Measurements from ENCODE around the gene RPL27A.
A peak's percentile ranks its signal among the peaks of the same experiment; 100 is the strongest.
"Not testable (repeated sequence)": the region's sequence is repeated elsewhere in the genome, so short reads cannot be mapped to it uniquely, and the experiment has no call there.

RPL27A gene

DNA sequence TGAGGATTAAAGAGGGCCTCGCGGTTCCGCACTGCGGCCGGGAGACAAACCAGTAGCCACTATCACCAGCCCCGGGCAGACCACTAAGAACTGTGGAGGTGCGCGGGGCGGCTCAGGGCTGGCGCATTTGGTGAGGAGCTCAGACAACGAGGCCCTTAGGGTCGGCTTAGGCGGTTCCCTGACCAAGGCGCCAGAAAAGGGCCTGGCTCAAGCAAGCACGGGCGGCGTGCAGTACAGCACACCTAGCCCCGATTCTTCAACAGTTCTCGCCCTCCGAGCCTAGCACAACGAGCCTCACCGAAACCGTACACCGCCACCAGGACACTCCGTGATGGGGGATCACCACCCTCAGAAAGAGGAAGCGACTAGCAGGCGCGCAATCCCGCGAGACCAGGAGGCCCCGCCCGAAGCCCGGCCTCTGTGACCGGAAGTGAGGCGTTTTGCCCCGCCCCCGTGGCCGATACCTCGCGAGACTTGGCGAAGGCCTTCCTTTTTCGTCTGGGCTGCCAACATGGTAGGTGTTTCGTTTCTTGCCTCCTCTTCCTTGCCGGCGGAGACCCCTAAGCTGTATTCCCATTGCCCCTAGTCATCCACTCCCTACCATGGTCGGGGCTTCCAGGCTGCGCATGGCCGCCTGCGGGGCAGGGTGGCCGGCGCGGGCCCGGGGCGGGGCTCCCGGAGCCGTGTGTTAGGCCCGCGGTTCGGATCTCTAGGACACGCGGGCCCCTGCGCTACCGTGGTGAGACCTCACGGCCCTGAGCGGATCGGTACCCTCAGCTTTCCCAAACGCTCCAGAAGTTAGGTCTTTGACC lies at the start of gene RPL27A, which contains the start of gene TRIM66:
RPL27A (plus strand) TSS at position 490 of the 812 bp plus-strand sequence; CDS start at position 512, 22 bp downstream.
TRIM66 (minus strand) TSS at position 363 of the 812 bp plus-strand sequence. CDS start 10,391 bp downstream, outside the sequence.
- DNase-seq = peak; percentile 97

DNA sequence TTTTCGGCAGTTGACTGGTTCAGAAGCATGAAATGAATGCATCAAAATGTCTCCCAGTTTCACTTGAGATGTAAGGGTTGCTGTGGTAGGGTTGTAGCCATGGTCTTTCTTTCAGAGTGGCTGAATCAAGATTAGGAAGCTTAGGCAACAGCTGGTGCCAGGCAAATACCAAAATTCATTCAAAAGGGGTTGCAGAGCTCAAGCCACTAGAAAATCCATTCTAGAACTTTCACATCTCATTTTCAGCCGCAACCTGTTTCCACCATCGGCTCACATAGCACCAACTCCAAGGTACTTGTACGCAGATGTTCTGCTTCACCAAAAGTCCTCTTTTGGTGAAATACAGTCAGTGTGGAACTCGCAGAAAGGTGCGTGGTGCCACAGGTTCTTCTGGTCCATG lies 48.1 kb upstream of the RPL27A start:
- no peak for DNase-seq

DNA sequence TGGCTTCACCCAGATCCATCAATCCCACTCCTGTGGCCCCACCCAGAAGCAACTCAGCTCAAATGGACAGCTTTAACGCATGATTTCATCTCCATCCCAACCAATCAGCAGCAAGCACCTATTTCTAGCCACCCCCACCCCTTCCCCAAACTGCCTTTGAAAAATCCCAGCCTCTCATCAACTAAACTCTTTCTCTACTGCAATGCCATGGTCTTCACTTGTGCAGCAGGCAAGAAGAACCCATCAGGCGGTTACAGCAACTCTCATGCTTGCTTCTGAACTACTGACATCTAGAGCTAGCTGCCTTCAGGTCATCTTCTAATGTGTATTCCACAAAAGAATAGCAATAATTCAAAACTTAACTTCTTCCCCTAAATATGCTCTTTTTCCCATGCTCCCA lies 46.5 kb upstream of the RPL27A start:
- DNase-seq = no peak

DNA sequence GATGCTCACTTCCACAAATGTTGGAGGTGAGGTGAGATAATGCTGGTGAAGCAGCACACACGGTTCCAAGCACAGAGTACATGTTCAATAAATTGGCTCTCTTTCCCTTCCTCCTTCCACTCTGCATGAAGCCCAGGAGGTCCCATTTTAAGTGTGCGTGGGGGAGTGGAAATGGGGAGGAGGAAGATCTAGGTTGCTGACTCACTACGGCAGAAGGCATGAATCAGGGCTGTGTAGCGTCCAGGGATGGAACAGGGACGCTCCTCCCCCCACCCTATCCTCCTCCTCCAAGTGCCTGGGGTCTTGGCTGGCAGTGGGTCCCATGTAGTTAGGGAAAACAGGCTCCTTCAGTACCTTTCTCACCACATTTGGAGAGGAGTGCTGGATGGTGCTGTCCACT lies 44.3 kb upstream of the RPL27A start:
- peak; percentile 55 for DNase-seq

DNA sequence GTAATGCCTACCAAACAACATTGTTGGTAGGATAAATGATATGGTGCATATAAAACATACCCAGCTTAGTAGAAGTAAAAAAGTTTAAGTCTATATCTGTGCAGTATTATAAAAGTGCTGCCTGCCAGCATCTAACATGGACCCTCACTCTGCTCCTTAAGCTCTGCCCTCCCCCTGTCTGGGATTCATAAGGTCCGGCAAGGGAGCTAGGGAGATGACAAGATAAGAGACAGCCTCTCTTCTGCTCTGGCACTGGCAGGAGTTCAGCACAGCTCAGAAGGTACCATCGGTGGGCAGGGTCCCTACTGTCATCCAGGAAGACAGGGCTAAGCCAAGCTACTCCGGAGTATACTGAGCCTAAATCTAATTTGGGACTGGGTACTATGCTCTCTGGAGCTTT lies 42.9 kb upstream of the RPL27A start:
- no peak for DNase-seq

DNA sequence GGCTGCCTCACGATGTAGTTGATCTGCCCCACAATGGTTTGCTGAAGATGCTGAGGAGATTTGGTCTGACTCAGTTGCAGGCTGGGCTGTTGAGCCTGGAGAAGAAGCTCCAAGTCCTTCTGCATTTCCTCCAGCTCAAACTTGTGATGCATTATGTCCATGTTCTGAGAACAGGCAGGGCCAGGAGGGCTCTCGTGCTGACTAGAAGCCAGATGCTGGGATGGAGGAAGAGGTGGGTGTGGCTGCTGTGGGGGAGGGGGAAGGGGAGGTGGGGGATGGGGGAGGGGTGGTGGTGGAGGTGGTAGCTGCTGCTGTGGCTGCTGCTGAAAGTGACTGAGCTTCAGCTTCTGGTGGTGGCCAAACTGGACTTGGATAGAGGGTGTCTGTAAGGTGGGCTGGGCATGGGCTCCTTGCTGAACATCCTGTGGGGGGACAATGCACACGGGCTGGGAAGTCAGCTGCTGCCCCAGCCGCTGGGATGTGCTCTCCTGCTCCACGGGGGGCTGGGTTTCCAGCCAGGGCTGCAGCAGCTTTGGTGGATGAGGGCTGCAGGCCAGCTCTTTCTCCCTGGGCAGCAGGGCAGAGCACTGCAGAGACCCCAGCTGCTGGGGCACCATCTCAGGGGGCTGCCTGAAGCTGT lies 42.2 kb upstream of the RPL27A start:
- DNase-seq = no peak

DNA sequence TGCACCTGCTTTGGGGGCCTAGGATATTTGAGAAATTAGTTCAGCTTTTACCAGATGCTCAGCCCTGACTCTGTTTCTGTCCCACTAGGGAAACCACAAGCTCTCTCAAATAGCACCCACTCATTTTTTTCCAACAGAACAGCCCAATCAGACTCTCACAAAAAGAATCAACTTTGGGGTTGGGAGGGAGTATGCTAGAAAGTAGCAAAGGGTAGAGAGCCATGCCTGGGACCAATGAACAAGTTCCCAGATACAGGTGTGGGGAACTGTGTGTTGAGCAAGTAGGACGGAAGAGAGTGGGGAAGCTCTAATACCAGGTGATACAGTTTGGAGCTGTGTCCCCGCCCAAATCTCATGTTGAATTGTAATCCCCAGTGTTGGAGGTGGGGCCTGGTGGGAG lies 41.3 kb upstream of the RPL27A start:
- DNase-seq = no peak

DNA sequence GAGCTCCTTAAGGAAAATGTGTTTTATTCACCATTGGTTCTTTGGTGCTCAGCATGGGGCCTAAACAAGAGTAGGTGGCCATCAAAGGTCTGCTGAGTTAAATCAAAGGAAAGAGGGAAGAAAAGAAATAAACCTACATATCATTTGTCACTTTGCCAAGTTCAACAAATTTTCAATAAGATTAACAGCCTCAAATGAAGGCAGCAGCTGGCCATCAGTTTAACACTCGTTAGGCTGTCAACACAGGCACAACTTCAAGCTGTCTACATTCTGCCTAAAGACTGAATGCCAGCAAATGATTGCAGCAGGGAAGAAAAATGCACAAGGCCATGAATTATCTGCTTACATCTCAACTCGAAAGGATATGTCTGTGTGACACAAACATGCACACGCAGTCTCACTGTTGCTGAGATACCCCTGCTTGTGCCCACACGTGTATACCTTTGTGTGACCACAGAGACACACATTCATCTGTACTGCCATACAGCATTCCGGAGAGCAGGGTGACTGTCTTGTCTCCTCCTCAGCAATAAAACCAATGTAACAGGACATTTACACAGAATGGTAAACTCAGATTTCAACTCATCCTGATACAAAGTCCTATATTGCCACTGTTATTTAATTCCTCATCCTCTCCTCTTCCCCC lies 40.3 kb upstream of the RPL27A start:
- peak; percentile 42 for DNase-seq

DNA sequence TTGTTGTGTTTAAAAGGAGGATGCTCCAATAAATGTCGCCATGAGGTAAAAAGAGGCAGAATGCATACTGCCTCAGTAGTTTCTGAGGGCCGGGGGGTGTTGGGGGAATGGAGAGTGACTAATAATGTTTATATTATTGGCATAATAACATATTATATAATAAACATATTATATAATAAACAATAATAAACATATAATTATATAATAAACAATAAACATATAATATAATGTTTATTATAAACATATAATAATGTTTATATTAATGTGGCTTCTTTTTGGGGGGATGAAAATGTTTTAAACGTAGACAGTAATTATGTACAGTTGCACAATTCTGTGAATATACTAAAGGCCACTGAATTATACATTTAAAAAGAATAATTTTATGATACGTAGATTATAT lies 35.7 kb upstream of the RPL27A start:
- DNase-seq = no peak

DNA sequence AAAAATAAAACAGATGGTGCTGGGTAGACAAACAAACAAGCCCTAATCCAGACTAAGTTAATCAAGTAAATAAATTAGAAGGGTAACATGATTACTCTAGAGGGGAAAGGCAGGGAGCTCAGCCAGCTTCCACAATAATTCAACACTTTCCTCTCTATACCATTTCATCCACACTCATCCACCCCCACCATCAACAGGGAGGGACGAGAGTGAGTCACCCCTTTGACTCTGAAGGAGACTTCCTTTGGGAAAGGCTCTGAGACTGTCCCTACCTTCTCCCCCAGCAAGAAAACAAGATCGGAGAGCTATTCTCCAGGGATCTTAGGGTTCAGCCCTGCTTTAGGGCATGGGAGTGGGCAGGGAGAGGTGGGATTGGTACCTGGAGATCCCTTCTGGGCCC lies 33.2 kb upstream of the RPL27A start:
- DNase-seq = peak; percentile 65

DNA sequence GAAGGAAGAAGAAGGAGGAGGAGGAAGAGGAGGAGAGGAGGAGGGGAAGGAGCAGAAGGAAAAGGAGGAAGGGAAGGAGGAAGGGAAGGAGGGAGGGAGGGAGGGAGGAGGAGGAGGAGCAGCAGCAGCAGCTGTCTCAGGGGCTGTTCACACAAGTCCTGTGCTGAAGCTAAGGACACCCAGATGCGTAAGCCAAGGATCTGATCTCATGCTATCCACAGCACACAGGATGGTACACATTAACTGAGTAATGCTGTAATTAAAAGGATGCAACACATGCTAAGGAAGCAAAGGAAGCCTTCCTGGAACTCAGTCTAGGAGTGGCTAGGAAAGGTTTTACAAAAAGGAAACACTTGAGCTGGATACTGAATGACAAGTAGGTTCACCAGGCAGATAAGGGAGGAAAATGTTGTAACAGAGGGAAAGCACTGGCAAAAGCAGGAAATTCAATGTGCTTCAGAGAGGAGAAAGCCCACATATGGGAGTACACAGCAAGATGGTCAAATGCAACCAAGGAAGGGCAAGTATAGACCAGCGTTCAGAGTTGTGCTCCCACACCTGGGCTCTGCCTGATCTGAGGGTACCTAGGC lies 32.1 kb upstream of the RPL27A start:
- peak; percentile 67 for DNase-seq

DNA sequence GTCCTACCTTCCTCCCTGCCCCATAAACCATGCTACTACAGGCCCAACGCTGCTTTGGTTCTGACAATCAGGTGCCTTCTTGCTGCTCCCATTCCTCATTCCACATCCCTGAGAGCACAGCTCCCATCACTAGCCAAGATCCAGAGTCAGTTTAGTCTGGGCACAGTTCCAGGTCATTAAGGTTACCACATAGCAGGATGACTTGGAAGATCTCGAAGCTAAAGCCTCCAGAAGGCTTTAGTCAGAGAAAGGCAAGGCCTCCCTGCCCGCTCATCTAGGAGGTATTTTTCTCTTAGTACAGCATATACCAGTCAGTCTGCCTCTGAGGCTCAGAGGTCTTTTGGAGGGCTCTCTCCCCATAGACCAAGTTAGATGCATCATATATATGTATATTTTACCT lies 30.5 kb upstream of the RPL27A start:
- DNase-seq = peak; percentile 98

DNA sequence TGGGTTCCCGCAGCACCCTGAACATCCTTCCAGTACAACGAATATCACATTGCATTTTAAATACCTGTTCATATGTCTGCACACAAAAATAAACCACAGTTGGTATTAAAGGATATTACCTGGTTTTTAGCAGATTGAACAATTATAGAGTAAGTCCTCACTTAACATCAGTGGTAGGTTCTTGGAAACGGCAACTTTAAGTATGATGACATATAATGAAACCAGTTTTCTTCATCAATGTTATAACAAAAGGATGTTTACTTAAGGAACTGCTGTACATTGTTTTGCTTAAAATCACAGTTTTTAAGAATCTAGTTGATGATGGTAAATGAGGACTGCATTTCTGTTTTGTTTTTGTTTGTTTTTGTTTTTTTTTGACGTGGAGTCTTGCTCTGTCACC lies 28.1 kb upstream of the RPL27A start:
- DNase-seq = no peak

DNA sequence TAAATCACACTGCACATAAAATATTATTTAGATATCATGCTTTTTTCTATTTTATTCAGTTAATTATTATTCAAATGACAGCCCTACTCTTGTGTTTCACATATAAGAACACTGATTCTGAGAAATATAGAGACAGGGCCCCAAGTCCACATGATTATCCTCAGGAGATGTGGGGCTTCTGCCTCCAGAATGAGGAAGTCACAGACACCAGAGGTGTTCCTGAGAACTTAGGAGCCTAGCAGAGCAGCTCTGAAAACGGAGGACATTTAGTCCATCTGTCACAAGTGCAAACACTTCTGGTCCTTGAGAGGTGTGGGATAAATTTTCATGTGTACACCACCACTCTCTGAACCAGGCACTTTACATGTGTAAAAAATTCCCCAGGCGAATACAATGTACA lies 26.3 kb upstream of the RPL27A start:
- no peak for DNase-seq

DNA sequence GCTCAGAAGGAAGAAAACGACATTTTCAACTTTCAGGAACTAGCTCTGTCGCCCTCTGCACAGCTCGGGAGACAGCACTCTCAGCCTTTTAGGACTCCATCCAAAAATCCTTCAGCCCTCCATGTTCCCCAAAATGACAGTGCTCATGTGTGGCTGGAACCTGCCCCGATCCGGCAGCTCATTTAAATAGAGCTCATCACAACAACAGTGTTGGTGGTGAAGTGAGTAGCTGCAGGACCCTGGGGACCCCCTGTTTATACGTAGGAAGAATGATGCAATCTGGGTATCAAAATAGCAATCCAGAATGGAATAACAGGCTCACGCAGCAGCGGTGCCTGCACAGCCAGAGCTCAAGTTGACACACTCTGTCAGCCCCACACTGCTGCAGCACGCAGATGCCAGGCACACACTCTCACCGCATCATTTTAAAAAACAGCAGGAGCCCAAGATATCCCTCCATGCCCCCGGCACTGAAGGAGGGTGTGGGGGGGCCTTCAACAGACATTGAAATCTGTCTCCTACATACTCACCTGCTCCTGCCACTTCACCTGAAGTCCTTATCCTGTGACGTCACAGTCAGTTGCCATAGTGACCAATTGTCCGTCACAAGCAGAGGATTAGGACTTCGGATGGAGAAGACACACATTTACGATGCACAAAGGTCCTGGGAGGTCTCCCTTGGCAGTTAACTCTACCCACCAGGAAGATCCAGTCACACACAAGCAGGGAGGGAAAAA lies 24.1 kb upstream of the RPL27A start:
- DNase-seq = peak; percentile 62

DNA sequence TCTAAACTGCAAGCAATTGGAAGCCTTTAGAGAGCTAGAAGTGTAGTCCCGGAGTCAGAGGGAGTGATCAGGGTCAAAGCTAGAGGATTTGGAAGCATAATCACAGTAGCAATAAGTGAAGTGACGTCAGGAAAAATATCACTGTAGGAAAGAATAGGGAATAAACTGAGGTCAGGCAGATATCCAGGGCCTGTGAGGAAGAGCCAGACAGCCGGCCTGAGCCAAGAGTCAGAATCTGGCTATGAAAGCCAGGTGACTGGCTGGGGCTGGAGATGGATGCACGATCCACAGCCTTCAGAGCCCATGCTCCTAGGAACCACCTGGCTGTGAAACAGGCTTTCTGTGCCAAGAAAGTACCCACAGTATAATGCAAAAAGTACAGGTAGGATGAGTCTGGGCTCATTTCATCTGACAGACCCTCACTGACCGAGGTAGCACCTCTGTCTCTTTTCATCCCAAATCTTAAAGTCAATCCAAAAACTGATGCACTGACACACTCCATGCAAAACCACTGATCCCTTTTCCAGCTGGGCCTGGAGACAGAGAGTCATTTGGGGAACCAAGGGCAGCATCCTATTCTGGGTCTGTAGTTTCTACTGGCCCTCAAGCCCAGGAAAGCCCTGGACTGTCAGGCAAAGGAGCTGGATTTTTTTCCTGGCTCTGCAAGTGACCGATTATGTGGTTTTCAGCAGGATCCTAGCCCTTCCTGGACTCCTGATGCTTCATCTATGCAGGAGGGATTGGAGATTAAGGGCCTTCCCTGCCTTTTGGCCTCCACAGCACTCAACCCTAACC lies 21.4 kb upstream of the RPL27A start:
- DNase-seq = no peak

DNA sequence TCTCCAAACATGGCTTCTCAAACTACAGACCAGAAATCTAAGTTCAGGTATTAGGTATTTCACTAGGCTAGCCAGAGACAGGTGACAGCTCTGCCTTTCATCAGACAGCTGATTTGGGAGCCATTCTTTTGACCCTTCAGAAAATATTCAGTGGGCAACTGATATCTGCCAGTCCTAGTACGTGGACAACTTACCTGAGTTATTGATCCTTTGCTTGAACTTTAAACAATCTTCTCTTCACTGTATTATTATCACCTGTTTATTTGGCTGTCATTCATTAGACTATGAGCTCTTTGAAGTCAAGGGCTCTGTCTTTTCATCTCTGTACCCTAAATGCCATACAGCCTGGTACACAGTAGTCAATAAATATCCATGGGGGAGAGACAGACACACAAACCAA lies 17.4 kb upstream of the RPL27A start:
- DNase-seq = no peak

DNA sequence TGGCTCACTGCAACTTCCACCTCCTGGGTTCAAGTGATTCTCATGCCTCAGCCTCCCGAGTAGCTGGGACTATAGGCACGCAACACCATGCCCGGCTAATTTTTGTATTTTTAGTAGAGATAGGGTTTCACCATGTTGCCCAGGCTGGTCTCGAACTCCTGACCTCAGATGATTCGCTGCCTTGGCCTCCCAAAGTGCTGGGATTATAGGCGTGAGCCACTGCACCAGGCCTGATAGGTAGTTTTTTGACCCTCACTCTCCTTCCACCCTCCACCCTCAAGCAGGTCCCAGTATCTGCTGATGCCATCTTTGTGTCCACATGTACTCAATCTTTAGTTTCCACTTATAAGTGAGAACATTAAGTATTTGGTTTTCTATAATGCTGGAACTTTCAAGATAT lies 12.5 kb upstream of the RPL27A start:
- DNase-seq = not testable (repeated sequence)

DNA sequence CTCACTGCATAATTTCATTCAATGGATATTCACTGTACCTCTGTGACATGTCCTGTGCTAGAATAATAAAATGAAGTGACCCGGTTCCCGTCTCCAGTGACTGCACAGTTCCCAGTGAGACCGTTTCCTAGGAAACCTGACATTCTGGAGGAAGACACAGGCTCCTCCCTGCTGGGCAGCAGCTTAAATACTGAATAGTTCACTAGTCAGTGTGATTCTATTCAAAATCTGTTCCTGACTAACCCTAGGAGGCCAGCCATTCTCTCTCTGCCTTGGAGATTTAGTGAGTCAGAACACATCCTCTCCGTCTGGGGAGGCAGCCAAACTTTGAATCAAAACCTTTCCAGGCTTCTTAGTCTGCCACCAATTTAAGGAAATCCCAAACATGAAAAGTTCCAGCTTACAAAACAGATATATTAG lies 11.4 kb upstream of the RPL27A start:
- peak; percentile 98 for DNase-seq

DNA sequence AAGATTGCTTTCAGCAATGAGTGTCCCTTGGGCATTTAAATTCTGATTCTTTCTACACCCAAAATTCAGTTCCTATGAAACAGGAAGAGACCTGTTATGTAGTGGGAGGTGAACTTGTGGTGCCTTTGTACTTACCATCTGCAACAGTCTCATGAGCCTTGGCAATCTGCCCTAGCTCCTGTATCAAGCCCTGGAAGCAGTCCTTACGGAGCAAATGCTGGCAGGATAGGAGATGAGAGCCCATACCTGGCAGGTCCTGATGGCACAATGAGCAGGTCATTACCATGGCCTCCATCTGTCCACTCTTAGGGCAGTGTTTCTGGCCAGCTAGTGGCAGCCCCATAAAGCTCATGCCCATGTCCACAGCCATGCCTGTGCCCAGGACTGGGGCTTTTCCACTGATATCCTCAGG lies 10.9 kb upstream of the RPL27A start:
- no peak for DNase-seq

DNA sequence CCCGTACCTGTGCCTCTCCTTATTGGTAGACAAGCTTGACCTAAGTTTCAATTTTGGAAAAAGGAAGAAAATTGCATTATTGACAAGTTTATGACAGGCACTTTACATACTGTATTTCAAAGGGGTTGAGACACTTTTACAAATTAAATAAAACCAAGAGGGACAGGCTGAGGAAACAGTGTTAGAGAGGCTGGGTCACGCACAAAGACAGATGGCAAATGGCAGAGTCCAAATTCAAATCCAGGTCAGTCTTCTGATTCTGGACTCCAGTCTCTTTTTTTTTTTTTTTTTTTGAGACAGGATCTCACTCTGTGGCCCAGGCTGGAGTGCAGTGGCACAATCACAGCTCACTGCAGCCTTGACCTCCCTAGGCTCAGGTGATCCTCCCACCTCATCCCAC lies 10.2 kb upstream of the RPL27A start:
- no peak for DNase-seq

DNA sequence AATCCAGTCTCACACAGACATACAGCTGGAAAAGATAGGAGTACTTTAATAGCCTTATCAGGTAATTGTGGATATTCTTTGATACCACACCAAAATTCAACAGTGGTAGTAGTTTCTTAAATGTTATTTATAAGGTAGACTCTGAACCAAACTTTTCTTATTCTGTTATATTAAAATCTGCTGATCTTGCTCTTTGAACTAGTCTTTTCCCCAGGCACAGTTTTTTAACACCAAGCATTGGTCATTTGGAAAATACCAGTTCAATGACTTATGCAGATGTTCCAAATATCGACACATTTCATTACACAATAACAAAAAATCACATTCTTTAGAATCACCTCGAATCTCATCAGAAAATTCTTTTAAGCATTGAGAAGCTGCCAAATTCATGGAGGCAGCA lies 7.7 kb upstream of the RPL27A start:
- DNase-seq = no peak
